ENCODE measurements around the gene VPS52.

The VPS52 gene

DNA sequence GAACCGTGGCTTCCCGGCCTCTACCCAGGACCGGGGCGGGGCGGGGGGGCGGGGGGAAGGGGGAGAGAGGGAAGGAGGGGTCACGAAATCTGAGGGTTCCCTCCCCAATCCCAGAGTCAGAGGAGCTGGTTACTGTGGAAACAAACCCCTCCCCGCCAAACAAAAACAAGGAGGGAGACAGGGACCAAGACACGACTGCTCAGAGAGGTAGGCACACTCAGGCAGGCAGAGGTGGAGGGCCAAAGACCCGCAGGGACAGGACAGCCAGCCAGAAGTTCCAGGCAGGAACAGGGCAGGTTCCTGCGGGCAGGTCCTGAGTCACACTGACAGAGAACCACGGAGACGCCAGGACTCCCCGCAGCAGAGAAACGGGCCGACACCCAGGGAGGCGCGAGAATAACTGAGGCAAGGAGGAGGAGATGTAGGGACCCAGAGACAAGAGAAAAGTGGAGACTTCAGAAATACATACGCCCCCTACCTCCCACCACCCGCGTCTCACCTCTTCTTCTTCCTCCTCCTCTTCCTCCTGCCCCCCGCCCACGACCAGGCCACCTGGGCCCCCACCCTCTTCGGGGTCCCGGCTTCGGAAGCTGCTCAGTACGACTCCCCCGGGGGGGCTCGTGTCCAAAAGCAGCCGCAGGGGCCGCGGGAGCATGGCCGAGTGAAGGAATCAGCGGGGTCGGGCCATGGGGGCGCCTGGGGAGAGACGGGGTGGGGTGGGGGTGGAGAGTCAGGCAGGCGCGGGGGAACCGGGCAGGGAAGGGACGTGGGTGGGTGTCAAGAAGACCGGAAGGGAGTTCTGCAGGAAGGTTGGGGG is 26.5 kb upstream of the VPS52 start:
- peak overlapping the region; percentile 60 for H2BK15ac ChIP-seq (ENCODE audit: low read length)
- H3K14ac ChIP-seq (ENCODE audit: low read length): no peak overlapping the region
- no CpG with 5 or more reads among the region's 42 CpGs for WGBS, 2 donors (ENCODE audit: extremely low coverage in 2 of 2, insufficient read length in 2 of 2, insufficient replicate concordance in 1 of 2)
- no peaks in the 10 kb centered on the region for H3K27me3 ChIP-seq (ENCODE audit: control insufficient read depth in 3 of 3, insufficient read depth in 3 of 3, low read depth in 1 of 3, low read length in 3 of 3)
- H3K36me3 ChIP-seq (replicated peaks in 1 of 2; ENCODE audit: control insufficient read depth in 2 of 2, insufficient read depth in 2 of 2, low read length in 2 of 2): peaks cover 7 to 49% of the 10 kb centered on the region in 2 donors
- no peak overlapping the region for H2BK12ac ChIP-seq (ENCODE audit: low read length)
- peak overlapping the region; percentile 96 for H3K18ac ChIP-seq (ENCODE audit: low read length)
- no peak overlapping the region for H4K8ac ChIP-seq (ENCODE audit: low read depth, low read length)
- H2AK5ac ChIP-seq (ENCODE audit: low read depth, low read length): peak overlapping the region; percentile 34
- peak overlapping the region; percentile 95 for H3K9ac ChIP-seq (ENCODE audit: low read depth, low read length, poor library complexity)
- peak overlapping the region; percentile 96 for H2BK5ac ChIP-seq (ENCODE audit: low read length)
- peak; percentile 79 for DNase-seq (ENCODE audit: low spot score)
- H4K91ac ChIP-seq (ENCODE audit: low read depth, low read length, poor library complexity): no peak overlapping the region
- peak overlapping the region; percentile 53 for H2AFZ ChIP-seq (ENCODE audit: low read length)
- H3K4ac ChIP-seq (ENCODE audit: low read length): no peak overlapping the region
- H3K9me3 ChIP-seq (replicated peaks in 1 of 2; ENCODE audit: control insufficient read depth in 2 of 2, insufficient read depth in 1 of 2, low read depth in 1 of 2, low read length in 2 of 2): no peaks in the 10 kb centered on the region
- H3K23ac ChIP-seq (ENCODE audit: low read depth, low read length, poor library complexity): peak overlapping the region; percentile 94
- H3K27ac ChIP-seq (replicated peaks; ENCODE audit: low read length): peak overlapping the region; percentile 76
- peak overlapping the region; percentile 53 to 94 for H3K4me3 ChIP-seq (ENCODE audit: low read length in 2 of 2)
- H3K4me1 ChIP-seq (ENCODE audit: control insufficient read depth in 2 of 2, insufficient read depth in 1 of 2, low read depth in 1 of 2, low read length in 2 of 2): peaks cover 5 to 6% of the 10 kb centered on the region in 2 donors
- peak overlapping the region; percentile 99 for H3K4me2 ChIP-seq (ENCODE audit: insufficient read depth, low read length, poor library complexity, severe bottlenecking)
- no peak overlapping the region for H2BK120ac ChIP-seq (ENCODE audit: low read depth, low read length)
- H3K79me1 ChIP-seq (ENCODE audit: low read depth, low read length): peaks cover 6% of the 10 kb centered on the region

DNA sequence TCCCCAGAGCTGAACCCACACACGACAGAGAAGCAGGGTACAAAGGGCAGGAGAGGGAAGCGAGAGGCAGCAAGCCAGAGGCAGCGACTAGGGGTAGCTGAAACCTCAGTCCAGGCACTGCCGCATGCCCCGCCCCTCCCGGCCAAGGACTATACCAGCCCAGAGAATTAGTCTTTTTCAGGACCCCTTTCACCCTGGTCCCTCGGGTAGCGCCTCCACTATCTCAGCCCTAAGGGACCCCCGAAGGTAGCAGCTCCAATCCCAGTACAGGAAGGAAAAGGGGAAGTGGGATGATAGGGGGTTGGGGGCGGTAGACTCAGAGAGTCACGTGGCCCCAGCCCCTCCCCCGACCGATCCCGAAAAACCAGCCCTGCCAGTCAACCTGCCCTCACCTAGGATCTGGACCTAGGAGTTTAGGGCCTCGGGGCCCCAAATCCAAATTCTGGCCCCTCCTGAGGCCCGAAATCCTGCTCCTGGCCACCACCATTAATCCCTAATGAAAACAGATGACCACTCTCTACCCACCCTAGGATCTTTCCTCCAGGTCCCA is 25.8 kb upstream of the VPS52 start:
- WGBS, 2 donors (ENCODE audit: extremely low coverage in 2 of 2, insufficient read length in 2 of 2, insufficient replicate concordance in 1 of 2): no CpG with 5 or more reads among the region's 16 CpGs
- H2BK12ac ChIP-seq (ENCODE audit: low read length): peak overlapping the region; percentile 77
- H2BK15ac ChIP-seq (ENCODE audit: low read length): peak overlapping the region; percentile 93
- H4K8ac ChIP-seq (ENCODE audit: low read depth, low read length): peak overlapping the region; percentile 53
- peak overlapping the region; percentile 79 for H3K4me2 ChIP-seq (ENCODE audit: insufficient read depth, low read length, poor library complexity, severe bottlenecking)
- H3K27me3 ChIP-seq (ENCODE audit: control insufficient read depth in 3 of 3, insufficient read depth in 3 of 3, low read depth in 1 of 3, low read length in 3 of 3): no peaks in the 10 kb centered on the region
- H3K14ac ChIP-seq (ENCODE audit: low read length): no peak overlapping the region
- H3K9ac ChIP-seq (ENCODE audit: low read depth, low read length, poor library complexity): no peak overlapping the region
- H2BK5ac ChIP-seq (ENCODE audit: low read length): peak overlapping the region; percentile 83
- peaks cover 6% of the 10 kb centered on the region for H3K79me1 ChIP-seq (ENCODE audit: low read depth, low read length)
- DNase-seq (ENCODE audit: low spot score): no peak
- peak overlapping the region; percentile 55 for H3K4ac ChIP-seq (ENCODE audit: low read length)
- H2AFZ ChIP-seq (ENCODE audit: low read length): peak overlapping the region; percentile 78
- peaks cover 8 to 52% of the 10 kb centered on the region in 2 donors for H3K36me3 ChIP-seq (replicated peaks in 1 of 2; ENCODE audit: control insufficient read depth in 2 of 2, insufficient read depth in 2 of 2, low read length in 2 of 2)
- H3K23ac ChIP-seq (ENCODE audit: low read depth, low read length, poor library complexity): peak overlapping the region; percentile 5
- peak overlapping the region; percentile 53 to 78 for H3K4me3 ChIP-seq (ENCODE audit: low read length in 2 of 2)
- peak overlapping the region; percentile 76 for H3K27ac ChIP-seq (replicated peaks; ENCODE audit: low read length)
- H2AK5ac ChIP-seq (ENCODE audit: low read depth, low read length): peak overlapping the region; percentile 78
- H4K91ac ChIP-seq (ENCODE audit: low read depth, low read length, poor library complexity): no peak overlapping the region
- peaks cover 5 to 6% of the 10 kb centered on the region in 2 donors for H3K4me1 ChIP-seq (ENCODE audit: control insufficient read depth in 2 of 2, insufficient read depth in 1 of 2, low read depth in 1 of 2, low read length in 2 of 2)
- H3K18ac ChIP-seq (ENCODE audit: low read length): peak overlapping the region; percentile 84
- no peak overlapping the region for H2BK120ac ChIP-seq (ENCODE audit: low read depth, low read length)
- H3K9me3 ChIP-seq (replicated peaks in 1 of 2; ENCODE audit: control insufficient read depth in 2 of 2, insufficient read depth in 1 of 2, low read depth in 1 of 2, low read length in 2 of 2): no peaks in the 10 kb centered on the region

DNA sequence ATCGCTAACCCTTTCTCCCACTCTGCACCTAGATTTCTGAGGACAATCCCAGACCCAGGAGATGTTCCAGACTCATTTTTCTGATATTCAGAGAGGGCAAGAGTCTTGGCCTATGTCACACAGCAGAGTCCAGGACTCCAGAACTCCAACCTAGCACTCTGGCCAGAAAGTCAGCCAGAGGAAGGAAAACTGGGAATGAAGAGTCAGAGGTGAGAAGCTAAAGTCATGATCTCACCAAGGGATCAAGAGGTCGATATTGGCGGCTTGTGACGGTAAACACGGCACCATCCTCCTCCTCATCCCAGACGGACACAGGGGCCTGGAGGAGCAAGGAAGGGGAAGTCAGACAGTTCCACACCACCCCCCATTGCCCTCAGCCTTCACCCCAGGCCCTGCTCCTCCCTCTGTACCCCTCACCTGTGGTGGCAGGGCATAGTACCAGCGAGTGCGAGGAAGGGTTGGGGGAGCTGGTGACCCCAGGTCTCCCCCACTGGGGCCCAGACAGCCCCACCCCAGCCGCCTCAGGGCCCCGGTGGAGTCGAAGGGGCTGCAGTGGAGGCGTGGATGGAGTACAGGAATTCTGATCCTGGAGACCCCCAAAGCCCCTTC is 25.2 kb upstream of the VPS52 start:
- peak overlapping the region; percentile 78 for H2AK5ac ChIP-seq (ENCODE audit: low read depth, low read length)
- H3K27me3 ChIP-seq (ENCODE audit: control insufficient read depth in 3 of 3, insufficient read depth in 3 of 3, low read depth in 1 of 3, low read length in 3 of 3): no peaks in the 10 kb centered on the region
- no peak overlapping the region for H3K14ac ChIP-seq (ENCODE audit: low read length)
- no peak for DNase-seq (ENCODE audit: low spot score)
- H2BK15ac ChIP-seq (ENCODE audit: low read length): peak overlapping the region; percentile 93
- peak overlapping the region; percentile 53 to 78 for H3K4me3 ChIP-seq (ENCODE audit: low read length in 2 of 2)
- H3K4ac ChIP-seq (ENCODE audit: low read length): peak overlapping the region; percentile 55
- peaks cover 5 to 6% of the 10 kb centered on the region in 2 donors for H3K4me1 ChIP-seq (ENCODE audit: control insufficient read depth in 2 of 2, insufficient read depth in 1 of 2, low read depth in 1 of 2, low read length in 2 of 2)
- H2BK12ac ChIP-seq (ENCODE audit: low read length): peak overlapping the region; percentile 77
- H3K36me3 ChIP-seq (replicated peaks in 1 of 2; ENCODE audit: control insufficient read depth in 2 of 2, insufficient read depth in 2 of 2, low read length in 2 of 2): peaks cover 12 to 58% of the 10 kb centered on the region in 2 donors
- H3K9ac ChIP-seq (ENCODE audit: low read depth, low read length, poor library complexity): peak overlapping the region; percentile 34
- no peaks in the 10 kb centered on the region for H3K9me3 ChIP-seq (replicated peaks in 1 of 2; ENCODE audit: control insufficient read depth in 2 of 2, insufficient read depth in 1 of 2, low read depth in 1 of 2, low read length in 2 of 2)
- H3K4me2 ChIP-seq (ENCODE audit: insufficient read depth, low read length, poor library complexity, severe bottlenecking): peak overlapping the region; percentile 79
- peak overlapping the region; percentile 83 for H2BK5ac ChIP-seq (ENCODE audit: low read length)
- no CpG with 5 or more reads among the region's 12 CpGs for WGBS, 2 donors (ENCODE audit: extremely low coverage in 2 of 2, insufficient read length in 2 of 2, insufficient replicate concordance in 1 of 2)
- peak overlapping the region; percentile 84 for H3K18ac ChIP-seq (ENCODE audit: low read length)
- H3K23ac ChIP-seq (ENCODE audit: low read depth, low read length, poor library complexity): peak overlapping the region; percentile 5
- peak overlapping the region; percentile 76 for H3K27ac ChIP-seq (replicated peaks; ENCODE audit: low read length)
- no peak overlapping the region for H2BK120ac ChIP-seq (ENCODE audit: low read depth, low read length)
- H3K79me1 ChIP-seq (ENCODE audit: low read depth, low read length): peaks cover 6% of the 10 kb centered on the region
- H4K91ac ChIP-seq (ENCODE audit: low read depth, low read length, poor library complexity): no peak overlapping the region
- peak overlapping the region; percentile 53 for H4K8ac ChIP-seq (ENCODE audit: low read depth, low read length)
- H2AFZ ChIP-seq (ENCODE audit: low read length): peak overlapping the region; percentile 78

Data from neuronal stem cell (in vitro differentiated cells).